ENCODE results near the gene FBXO24.

The FBXO24 gene

DNA sequence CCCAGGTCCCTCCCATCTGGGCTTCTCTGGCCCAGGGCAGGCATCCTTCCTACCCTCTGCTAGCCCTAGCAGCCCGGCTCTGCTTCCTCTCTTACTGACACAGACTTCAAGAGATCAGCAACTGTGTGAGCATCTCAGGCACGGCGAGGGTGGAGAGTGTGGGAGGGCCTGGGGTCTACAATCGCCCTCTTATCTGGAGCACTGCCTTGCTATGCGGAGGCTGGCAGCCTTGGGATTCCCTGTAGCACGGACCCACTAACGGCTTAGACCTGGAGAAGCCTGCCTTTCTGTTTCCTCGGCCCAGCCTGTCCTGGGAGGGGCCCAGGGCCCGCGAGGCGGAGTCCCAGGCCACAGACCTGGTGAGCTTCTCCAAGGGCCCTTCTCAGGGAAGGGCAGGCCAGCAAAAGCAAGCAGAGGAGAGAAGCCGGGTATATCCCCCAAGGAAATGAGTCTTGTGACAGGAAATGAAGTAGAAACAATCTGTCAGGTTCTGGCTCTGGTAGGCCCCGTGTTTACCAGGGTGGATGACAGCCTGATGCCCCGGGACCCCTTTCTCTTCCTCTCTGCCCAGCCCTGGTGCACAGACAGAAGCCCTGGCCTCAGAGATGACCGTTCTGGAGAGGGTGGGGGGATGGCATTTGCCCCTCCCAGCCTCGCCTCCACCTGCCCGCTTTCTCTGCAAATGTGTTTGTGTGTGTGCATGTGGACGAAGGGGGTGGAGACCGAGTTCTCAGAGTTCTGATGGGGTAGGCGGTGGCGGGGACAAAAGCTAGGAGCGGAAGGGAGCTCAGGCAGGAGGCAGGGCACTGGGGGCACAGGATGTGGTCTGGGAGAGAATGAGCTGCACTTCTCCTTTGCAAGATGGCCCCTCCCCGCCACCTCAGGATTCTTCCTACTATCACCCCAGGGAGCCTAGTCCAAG is 2.7 kb upstream of the FBXO24 start:
- Mint-ChIP-seq H3K36me3 (ENCODE audit: insufficient read depth) (peaks cover 37% of the 10 kb centered on the region), H3K9me3 (no peaks in the 10 kb centered on the region), H3K27ac (peak overlapping the region; percentile 94 to 95), H3K4me3 (peak overlapping the region; percentile 97 to 98), H3K27me3 (no peaks in the 10 kb centered on the region), H3K4me1 (ENCODE audit: low read depth in 2 of 2) (peaks cover 33 to 36% of the 10 kb centered on the region in 2 donors)
- peak; percentile 6 for ATAC-seq (replicated peaks)
- DNase-seq = peak; percentile 36 to 50 (median 39)

DNA sequence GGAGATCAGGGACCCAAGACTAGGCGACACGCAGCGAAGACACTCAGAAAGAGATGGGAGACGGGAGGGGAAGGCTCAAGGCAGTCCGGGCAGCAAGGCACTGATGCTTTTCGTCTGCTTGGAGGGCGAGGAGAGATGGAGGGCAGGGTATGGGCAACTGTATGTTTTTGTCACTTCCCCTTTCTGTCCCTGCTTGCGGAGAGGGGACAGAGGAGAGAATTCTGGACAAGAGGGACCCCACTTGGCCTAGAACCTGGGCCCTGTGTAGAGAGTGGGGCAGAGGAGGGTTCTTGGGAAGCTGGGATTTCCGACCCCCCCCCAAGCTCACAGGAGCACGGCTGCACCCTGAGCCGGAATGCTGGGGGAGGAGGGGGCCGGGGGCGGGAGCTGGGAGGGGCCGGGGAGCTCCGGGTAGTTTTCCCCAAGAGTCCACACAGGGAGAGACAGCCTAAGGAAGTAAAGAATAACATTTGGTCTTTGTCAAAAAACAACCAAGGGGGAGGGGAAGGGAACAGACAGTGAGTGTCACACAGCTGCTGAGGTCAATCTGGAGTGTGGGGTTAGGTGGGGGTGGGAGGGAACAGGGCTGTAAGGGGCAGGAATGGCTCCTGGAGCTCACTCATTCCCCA is 2.0 kb upstream of the FBXO24 start:
- peaks cover 37% of the 10 kb centered on the region for H3K36me3 Mint-ChIP-seq (ENCODE audit: insufficient read depth)

DNA sequence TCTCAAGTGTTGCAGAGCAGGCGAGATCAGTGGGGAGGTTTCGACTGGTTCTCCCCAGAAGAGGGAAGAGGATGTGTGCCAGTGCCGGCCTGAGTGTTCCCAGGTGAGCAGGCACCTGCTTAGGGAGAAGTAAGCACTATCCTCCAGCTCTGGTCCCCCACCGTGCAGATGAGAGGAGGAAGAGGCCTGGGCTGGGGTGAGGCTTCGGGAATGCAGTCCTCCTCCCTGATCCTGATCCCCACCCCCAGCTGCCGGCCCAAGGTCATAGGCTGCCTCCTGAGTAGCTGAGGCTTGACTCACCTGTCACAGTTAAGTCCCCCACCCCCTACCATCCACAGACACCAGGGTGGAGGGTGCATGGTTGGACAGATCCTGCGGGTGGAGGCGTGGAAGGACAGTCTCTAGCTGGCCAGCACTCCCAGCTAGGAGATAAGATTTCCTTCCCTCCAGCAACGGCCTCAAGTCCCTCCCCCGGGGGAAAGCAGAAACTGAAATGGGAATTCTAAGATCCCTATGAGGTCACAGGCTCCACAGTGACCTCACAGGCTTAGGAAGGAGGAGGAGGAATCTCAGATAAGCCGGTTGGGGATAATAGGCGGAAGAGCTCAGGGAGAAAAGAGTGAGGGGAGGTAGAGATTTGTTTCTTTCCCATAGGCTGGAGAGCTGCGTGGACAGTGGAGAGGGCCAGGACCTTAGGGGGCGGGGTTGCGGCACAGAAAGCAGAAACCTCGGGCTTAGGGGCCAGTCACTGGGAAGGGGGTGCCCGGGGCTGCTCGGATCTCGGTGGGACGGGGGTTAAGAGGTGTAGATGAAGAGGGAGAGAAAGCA is 1.2 kb upstream of the FBXO24 start:
- H3K9me3 Mint-ChIP-seq = no peaks in the 10 kb centered on the region
- H3K27me3 Mint-ChIP-seq = peaks cover 0 to 8% of the 10 kb centered on the region in 2 donors
- peak overlapping the region; percentile 94 to 95 for H3K27ac Mint-ChIP-seq
- peaks cover 33% of the 10 kb centered on the region in 2 donors for H3K4me1 Mint-ChIP-seq (ENCODE audit: low read depth in 2 of 2)
- peaks cover 37% of the 10 kb centered on the region for H3K36me3 Mint-ChIP-seq (ENCODE audit: insufficient read depth)
- H3K4me3 Mint-ChIP-seq = peak overlapping the region; percentile 97 to 98
- DNase-seq (no peak), ATAC-seq (replicated peaks) (no peak)

More for the DNA sequence above, 2.0 kb upstream of the FBXO24 start:
- DNase-seq (no peak), ATAC-seq (replicated peaks) (no peak)
- Mint-ChIP-seq H3K27ac (peak overlapping the region; percentile 94 to 95), H3K4me1 (ENCODE audit: low read depth in 2 of 2) (peaks cover 33 to 34% of the 10 kb centered on the region in 2 donors), H3K9me3 (no peaks in the 10 kb centered on the region), H3K4me3 (peak overlapping the region; percentile 97 to 98), H3K27me3 (peaks cover 0 to under 1% of the 10 kb centered on the region in 2 donors)

DNA sequence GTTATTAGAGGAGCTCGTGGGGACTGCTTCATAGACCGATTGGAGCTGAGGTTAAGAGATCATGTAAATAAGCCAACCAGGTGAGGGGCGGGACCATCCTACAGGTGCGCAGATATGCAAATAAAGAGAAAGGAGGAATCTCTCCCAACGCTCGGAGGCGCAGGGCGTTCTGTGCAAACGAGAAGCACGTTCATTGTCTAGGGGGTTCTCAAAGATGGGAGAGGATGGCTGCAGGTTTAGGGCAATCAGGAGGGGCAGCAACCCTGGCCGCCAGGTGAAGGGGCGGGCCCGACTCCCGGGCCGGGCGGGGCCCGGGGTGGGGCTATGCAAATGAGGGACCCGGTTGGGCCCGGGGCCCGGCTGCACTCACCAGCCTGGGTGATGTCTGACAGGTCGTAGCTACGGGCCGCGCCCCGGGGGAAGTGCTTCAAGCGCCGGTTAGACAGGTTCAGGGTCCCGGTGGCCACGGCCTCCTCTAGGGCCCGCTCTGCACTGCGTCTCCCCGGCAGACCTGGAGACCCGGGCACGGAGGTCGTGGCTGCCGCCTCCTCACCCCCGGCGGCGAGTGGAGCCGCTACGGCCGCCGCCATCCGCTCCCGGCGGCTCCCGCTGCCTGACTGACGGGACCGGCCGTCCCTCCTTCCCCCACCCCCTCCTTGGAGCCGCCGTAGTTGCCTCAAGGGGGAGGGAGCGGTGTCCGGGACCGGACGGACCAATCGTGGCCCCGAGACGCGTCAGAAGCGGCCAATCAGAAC is 440 bp upstream of the FBXO24 start, which contains the start of gene LRCH4:
Gene LRCH4, minus strand, starts transcription at position 619 of the 755 bp plus-strand sequence. Its CDS starts 29 bp downstream, at position 590.
- ATAC-seq (replicated peaks) (peak; percentile 16), DNase-seq (peak in 2 of 3 experiments; percentile 50 to 57)
- Mint-ChIP-seq H3K4me1 (ENCODE audit: low read depth in 2 of 2) (peaks cover 33% of the 10 kb centered on the region in 2 donors), H3K9me3 (no peaks in the 10 kb centered on the region), H3K36me3 (ENCODE audit: insufficient read depth) (peaks cover 37% of the 10 kb centered on the region), H3K27ac (peak within 1 kb of the TSS; percentile 94 to 95), H3K27me3 (peaks cover 6 to 16% of the 10 kb centered on the region in 2 donors), H3K4me3 (peak within 1 kb of the TSS; percentile 97 to 98)

DNA sequence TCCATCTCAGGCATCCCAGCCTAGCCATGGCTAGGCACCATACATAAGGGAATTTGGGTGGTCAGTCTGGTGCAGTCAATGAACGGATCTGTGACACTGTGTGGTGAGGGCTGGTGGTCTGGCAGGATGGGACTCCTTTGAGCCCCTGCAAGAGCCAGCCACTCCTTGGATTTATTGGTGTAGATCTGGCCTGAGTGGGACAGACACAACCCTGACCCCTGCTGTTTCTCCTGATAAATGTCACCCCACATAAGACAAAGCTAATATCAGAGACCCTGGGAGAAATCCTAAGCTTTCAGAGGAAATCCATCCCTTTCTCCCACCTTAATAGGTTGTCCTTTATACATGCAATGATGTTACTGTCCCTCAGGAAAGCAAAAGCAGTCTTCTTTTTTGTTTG is 2.3 kb downstream of the FBXO24 start:
- H3K4me3 Mint-ChIP-seq = peak overlapping the region in 1 of 2 donors; percentile 98
- DNase-seq = no peak
- H3K36me3 Mint-ChIP-seq (ENCODE audit: insufficient read depth) = peaks cover 24% of the 10 kb centered on the region
- H3K27ac Mint-ChIP-seq = no peak overlapping the region
- peaks cover 21 to 22% of the 10 kb centered on the region in 2 donors for H3K4me1 Mint-ChIP-seq (ENCODE audit: low read depth in 2 of 2)
- ATAC-seq (replicated peaks) = no peak
- no peaks in the 10 kb centered on the region for H3K9me3 Mint-ChIP-seq
- peaks cover 22 to 27% of the 10 kb centered on the region in 2 donors for H3K27me3 Mint-ChIP-seq

DNA sequence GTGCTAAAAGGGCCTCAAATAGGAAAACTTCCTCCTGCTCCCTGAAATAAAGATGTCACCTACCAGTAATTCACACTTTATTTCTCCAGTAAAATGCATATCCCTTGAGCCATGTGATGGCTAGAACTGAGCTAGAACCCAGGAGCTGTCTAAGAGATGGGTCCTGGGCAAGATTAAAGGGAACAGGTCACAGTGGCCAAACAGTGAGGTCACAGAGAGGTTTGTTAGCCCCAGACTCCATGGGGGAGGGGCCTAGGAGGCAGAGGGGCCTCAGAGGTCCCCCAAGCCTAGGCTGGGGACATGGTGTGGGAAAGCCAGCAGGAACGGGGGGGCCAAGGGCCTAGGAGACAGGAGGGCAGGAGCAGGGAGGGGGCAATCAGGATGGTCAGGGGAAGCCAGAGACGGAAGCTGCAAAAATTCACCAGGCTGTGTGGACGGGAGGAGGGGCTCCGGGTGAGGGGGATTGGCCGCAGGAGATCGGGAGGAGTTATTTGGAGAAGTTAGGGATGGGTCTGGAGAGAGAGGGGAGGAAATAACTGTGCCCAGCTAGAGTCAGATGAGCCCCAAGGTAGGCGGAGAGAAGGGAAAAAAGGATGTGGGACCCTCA is 3.3 kb downstream of the FBXO24 start:
- Mint-ChIP-seq H3K36me3 (ENCODE audit: insufficient read depth) (peaks cover 18% of the 10 kb centered on the region), H3K9me3 (no peaks in the 10 kb centered on the region), H3K27me3 (peaks cover 22 to 27% of the 10 kb centered on the region in 2 donors), H3K27ac (no peak overlapping the region), H3K4me1 (ENCODE audit: low read depth in 2 of 2) (peaks cover 11 to 14% of the 10 kb centered on the region in 2 donors), H3K4me3 (no peak overlapping the region)
- ATAC-seq (replicated peaks) (no peak), DNase-seq (no peak)

DNA sequence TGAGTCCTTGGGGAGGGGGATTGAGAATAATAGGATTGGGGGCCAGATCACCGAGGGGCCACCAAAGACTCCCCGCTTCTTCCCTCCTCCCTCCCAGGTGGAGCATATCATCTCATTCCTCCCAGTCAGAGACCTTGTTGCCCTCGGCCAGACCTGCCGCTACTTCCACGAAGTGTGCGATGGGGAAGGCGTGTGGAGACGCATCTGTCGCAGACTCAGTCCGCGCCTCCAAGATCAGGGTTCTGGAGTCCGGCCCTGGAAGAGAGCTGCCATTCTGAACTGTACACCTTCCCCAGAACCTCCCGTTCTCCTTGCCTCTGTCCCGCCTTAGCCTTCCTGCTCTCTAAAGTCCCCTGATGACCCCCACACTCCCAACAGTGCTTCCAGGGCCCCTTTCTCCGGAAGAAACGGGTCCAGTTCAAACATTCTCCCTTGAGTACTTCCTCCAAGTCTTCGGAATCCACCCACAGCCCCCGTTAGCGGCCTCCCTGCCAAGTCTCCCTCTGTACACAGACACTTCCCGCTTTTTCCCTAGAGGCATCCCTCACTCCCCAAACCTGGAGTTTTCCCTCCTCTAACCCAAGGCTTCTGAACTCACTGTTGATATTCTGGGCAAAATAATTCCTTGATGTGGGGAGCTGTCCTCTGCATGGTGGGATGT is 4.1 kb downstream of the FBXO24 start:
- Mint-ChIP-seq H3K27ac (no peak overlapping the region), H3K27me3 (peaks cover 22 to 27% of the 10 kb centered on the region in 2 donors), H3K9me3 (no peaks in the 10 kb centered on the region), H3K4me1 (ENCODE audit: low read depth in 2 of 2) (peaks cover 3 to 6% of the 10 kb centered on the region in 2 donors), H3K36me3 (ENCODE audit: insufficient read depth) (peaks cover 13% of the 10 kb centered on the region), H3K4me3 (no peak overlapping the region)
- ATAC-seq (replicated peaks) (no peak), DNase-seq (no peak)

DNA sequence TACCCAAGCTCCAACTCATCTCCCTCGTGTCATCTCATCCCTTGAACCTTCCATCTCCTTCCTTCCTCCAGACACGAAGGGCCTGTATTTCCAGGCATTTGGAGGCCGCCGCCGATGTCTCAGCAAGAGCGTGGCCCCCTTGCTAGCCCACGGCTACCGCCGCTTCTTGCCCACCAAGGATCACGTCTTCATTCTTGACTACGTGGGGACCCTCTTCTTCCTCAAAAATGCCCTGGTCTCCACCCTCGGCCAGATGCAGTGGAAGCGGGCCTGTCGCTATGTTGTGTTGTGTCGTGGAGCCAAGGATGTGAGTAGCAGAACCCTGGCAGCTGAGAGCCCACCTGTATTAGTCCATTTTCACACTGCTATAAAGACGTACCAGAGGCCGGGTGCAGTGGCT is 5.5 kb downstream of the FBXO24 start:
- Mint-ChIP-seq H3K27ac (no peak overlapping the region), H3K27me3 (peaks cover 22 to 27% of the 10 kb centered on the region in 2 donors), H3K4me1 (ENCODE audit: low read depth in 2 of 2) (peaks cover 0 to under 1% of the 10 kb centered on the region in 2 donors), H3K9me3 (no peaks in the 10 kb centered on the region), H3K36me3 (ENCODE audit: insufficient read depth) (no peaks in the 10 kb centered on the region), H3K4me3 (no peak overlapping the region)
- ATAC-seq (replicated peaks) (no peak), DNase-seq (no peak)

DNA sequence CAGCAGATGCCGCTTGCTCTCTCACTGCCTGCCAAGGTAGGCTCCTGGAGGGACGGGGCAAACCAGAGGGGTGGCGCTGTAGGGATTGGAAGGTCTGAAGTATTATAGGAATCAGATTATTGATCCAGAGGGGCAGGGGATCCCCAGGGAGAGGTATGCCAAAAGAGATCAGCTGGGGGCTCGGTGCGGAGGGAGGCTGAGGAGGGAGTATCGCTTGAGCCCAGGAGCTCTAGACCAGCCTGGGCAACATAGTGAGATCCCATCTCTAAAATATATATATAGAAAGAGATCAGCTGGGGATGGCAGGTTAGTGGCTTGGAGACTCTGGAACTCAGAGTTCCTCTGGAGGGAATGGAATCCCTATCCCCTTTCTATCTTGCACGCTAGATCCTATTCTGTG is 9.1 kb downstream of the FBXO24 start:
- Mint-ChIP-seq H3K27ac (peak overlapping the region in 1 of 2 donors; percentile 33), H3K4me1 (ENCODE audit: low read depth in 2 of 2) (no peaks in the 10 kb centered on the region), H3K4me3 (no peak overlapping the region), H3K9me3 (no peaks in the 10 kb centered on the region), H3K27me3 (peaks cover 17 to 22% of the 10 kb centered on the region in 2 donors), H3K36me3 (ENCODE audit: insufficient read depth) (no peaks in the 10 kb centered on the region)
- no peak for ATAC-seq (replicated peaks)
- DNase-seq = no peak

DNA sequence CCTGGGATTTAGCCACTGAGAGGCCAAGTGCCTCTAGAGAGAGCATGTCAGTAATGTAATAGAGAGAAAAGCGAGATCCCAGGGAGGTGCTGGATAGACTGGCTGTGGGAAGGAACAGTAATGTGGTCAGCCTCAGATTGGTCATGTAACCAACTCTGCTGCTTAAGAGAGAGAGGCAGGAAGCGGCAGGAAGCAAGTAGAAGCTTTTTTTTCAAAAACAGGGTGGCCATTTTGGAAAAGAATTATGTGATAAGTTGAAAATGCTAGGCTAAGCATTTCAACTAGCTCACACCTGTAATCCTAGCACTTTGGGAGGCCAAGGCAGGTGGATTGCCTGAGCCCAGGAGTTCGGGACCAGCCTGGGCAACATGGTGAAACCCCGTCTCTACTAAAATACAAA is 12.3 kb downstream of the FBXO24 start:
- H3K9me3 Mint-ChIP-seq = no peaks in the 10 kb centered on the region
- ATAC-seq (replicated peaks) = no peak
- H3K36me3 Mint-ChIP-seq (ENCODE audit: insufficient read depth) = peaks cover 3% of the 10 kb centered on the region
- DNase-seq = no peak
- H3K27me3 Mint-ChIP-seq = no peaks in the 10 kb centered on the region
- H3K4me1 Mint-ChIP-seq (ENCODE audit: low read depth in 2 of 2) = peaks cover 0 to 2% of the 10 kb centered on the region in 2 donors
- no peak overlapping the region for H3K4me3 Mint-ChIP-seq
- H3K27ac Mint-ChIP-seq = no peak overlapping the region

DNA sequence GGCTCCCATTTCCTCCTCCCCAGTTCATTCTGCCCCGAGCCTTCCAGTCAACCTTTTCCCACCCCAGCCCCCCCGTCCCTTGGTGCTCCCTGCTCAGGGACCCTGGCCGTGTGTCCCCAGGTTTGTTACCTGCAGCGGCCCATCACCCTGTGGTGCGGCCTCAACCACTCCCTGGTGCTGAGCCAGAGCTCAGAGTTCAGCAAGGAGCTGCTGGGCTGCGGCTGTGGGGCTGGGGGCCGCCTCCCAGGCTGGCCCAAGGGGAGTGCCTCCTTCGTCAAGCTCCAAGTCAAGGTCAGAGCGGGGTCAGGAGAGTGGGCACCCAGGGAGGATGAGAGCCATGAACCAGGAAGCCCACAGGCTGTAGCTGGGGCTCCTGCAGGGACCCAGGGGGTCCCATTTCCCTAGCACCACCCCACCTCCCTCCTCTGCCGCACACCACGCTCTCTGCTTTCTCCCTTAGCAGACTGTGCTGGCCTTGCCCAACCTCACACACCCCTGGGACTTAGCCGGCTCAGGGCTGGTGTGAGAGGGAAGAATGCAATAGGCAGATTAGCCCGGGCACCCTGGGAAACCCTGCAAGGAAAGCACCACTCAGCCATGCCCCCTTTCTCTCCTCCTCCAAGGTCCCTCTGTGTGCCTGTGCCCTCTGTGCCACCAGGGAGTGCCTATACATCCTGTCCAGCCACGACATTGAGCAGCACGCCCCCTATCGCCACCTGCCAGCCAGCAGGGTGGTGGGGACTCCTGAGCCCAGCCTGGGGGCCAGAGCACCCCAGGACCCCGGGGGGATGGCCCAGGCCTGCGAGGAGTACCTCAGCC is 14.0 kb downstream of the FBXO24 start:
- no peak overlapping the region for H3K27ac Mint-ChIP-seq
- H3K27me3 Mint-ChIP-seq = no peaks in the 10 kb centered on the region
- H3K4me1 Mint-ChIP-seq (ENCODE audit: low read depth in 2 of 2) = peaks cover 9 to 12% of the 10 kb centered on the region in 2 donors
- H3K9me3 Mint-ChIP-seq = no peaks in the 10 kb centered on the region
- ATAC-seq (replicated peaks) (no peak), DNase-seq (no peak)
- peaks cover 6% of the 10 kb centered on the region for H3K36me3 Mint-ChIP-seq (ENCODE audit: insufficient read depth)
- H3K4me3 Mint-ChIP-seq = no peak overlapping the region

All from effector memory CD8-positive, alpha-beta T cell (primary cell).